ENCODE data around the gene MEP1A.

- TF ChIP-seq CTCF (IDR thresholded peaks at IDR 0.05) = no peak
- TF ChIP-seq EZH2 (IDR thresholded peaks at IDR 0.05; ENCODE audit: borderline replicate concordance, insufficient read depth, low read depth, low read length, poor library complexity, severe bottlenecking) = no peak
These were observed 32.3 kb upstream of the MEP1A start for GRCh38 chr6:46760925-46761324.
